HL-60 (cell line): ENCODE measurements around the gene CINP.

Experiments used
- GABPA ChIP-seq: IDR thresholded peaks from 2 replicates; pipeline ENCODE4 v1.6.1; 2012; ENCODE audit warnings: low read depth
- TF ChIP-seq, protein P1 (sequence below): IDR thresholded peaks from one replicate; pipeline ENCODE4 v1.5.1; 2011; ENCODE audit warnings: low read length, control low read depth, inconsistent platforms; ENCODE audit not compliant: insufficient read depth
- TF ChIP-seq, protein P2 (sequence below): IDR thresholded peaks from 2 replicates; pipeline ENCODE4 v1.6.1; 2012; ENCODE audit warnings: low read depth; ENCODE audit not compliant: insufficient replicate concordance

DNA sequence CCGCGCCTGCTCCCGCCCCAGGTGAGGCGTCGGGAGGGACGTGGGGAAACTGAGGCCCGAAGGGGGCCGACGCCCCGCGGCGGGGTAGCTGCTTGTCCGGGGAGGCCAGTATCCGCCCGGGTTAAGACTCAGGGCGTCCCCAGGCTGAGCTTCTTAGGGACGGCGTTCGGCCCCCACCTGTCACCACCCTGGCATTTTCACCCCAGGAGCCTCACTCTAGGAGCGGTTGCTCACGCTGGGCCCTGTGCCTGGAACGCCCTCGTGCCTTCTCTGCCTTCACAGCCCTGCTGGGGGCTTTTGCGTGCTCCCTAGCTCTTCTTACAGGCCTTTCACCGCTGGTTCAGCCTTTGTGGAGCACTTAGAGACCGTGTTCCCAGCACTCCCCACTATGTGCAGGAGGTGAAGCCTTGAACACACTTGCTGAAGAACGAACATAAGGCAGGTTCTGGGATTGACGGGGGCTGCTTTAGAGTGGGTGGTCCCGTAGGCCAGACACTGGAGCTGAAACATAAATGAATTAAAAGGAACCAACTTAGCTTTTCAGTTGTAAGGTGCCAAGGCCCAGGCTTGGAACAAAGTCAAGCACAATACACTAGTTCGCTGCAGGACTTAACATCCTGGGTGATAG, 42.5 kb downstream of the CINP start:
- TF ChIP-seq, protein P1, sequence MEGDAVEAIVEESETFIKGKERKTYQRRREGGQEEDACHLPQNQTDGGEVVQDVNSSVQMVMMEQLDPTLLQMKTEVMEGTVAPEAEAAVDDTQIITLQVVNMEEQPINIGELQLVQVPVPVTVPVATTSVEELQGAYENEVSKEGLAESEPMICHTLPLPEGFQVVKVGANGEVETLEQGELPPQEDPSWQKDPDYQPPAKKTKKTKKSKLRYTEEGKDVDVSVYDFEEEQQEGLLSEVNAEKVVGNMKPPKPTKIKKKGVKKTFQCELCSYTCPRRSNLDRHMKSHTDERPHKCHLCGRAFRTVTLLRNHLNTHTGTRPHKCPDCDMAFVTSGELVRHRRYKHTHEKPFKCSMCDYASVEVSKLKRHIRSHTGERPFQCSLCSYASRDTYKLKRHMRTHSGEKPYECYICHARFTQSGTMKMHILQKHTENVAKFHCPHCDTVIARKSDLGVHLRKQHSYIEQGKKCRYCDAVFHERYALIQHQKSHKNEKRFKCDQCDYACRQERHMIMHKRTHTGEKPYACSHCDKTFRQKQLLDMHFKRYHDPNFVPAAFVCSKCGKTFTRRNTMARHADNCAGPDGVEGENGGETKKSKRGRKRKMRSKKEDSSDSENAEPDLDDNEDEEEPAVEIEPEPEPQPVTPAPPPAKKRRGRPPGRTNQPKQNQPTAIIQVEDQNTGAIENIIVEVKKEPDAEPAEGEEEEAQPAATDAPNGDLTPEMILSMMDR: no peak
- TF ChIP-seq, protein P2, sequence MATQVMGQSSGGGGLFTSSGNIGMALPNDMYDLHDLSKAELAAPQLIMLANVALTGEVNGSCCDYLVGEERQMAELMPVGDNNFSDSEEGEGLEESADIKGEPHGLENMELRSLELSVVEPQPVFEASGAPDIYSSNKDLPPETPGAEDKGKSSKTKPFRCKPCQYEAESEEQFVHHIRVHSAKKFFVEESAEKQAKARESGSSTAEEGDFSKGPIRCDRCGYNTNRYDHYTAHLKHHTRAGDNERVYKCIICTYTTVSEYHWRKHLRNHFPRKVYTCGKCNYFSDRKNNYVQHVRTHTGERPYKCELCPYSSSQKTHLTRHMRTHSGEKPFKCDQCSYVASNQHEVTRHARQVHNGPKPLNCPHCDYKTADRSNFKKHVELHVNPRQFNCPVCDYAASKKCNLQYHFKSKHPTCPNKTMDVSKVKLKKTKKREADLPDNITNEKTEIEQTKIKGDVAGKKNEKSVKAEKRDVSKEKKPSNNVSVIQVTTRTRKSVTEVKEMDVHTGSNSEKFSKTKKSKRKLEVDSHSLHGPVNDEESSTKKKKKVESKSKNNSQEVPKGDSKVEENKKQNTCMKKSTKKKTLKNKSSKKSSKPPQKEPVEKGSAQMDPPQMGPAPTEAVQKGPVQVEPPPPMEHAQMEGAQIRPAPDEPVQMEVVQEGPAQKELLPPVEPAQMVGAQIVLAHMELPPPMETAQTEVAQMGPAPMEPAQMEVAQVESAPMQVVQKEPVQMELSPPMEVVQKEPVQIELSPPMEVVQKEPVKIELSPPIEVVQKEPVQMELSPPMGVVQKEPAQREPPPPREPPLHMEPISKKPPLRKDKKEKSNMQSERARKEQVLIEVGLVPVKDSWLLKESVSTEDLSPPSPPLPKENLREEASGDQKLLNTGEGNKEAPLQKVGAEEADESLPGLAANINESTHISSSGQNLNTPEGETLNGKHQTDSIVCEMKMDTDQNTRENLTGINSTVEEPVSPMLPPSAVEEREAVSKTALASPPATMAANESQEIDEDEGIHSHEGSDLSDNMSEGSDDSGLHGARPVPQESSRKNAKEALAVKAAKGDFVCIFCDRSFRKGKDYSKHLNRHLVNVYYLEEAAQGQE: no peak
- TF ChIP-seq GABPA: no peak
